Prostate gland (tissue), 2 donors: Measurements from ENCODE around the gene ZNF319.

ENCODE experiments used
- POLR2A ChIP-seq: fragments of 450-650 bp; IDR thresholded peaks from one replicate; pipeline ENCODE4 v1.6.1; 2016; ENCODE audit warnings: antibody characterized with exemption, mild to moderate bottlenecking
- TF ChIP-seq, protein P1 (sequence below), 4 experiments: fragments of 200-600 bp in 2 of 4; fragments of 450-650 bp in 2 of 4; sonication (generic) in 2 of 4; IDR thresholded peaks; 1 replicate in 3 of 4; 2 replicates in 1 of 4; pipeline ENCODE4 v1.5.1; 2016 to 2019; ENCODE audit warnings: antibody characterized with exemption in 4 of 4, mild to moderate bottlenecking in 2 of 4, moderate library complexity in 2 of 4

DNA sequence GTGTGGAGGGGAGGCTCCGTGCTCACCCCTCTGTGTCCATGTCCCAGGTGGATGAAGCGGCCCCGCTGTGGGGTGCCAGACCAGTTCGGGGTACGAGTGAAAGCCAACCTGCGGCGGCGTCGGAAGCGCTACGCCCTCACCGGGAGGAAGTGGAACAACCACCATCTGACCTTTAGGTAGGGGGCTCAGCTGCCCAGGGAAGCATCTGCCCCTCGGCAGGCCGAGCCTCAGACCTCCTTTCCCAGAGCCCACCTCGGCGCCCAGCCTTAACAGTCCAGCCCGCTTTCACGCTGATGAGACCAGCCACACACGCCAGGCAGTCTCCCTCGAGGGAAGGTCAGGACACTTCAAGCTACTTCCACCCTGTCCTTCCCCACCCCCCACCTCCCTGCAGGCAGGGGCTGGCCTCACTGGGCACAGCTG lies 37.8 kb upstream of the ZNF319 start:
- TF ChIP-seq, protein P1, sequence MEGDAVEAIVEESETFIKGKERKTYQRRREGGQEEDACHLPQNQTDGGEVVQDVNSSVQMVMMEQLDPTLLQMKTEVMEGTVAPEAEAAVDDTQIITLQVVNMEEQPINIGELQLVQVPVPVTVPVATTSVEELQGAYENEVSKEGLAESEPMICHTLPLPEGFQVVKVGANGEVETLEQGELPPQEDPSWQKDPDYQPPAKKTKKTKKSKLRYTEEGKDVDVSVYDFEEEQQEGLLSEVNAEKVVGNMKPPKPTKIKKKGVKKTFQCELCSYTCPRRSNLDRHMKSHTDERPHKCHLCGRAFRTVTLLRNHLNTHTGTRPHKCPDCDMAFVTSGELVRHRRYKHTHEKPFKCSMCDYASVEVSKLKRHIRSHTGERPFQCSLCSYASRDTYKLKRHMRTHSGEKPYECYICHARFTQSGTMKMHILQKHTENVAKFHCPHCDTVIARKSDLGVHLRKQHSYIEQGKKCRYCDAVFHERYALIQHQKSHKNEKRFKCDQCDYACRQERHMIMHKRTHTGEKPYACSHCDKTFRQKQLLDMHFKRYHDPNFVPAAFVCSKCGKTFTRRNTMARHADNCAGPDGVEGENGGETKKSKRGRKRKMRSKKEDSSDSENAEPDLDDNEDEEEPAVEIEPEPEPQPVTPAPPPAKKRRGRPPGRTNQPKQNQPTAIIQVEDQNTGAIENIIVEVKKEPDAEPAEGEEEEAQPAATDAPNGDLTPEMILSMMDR (IDR thresholded peaks at IDR 0.05), result no peak
- no peak for TF ChIP-seq POLR2A
